HepG2 (cell line): ENCODE data around the gene DRC3. TPM values are rescaled to one million over a fixed set of nuclear protein-coding genes. Genes with fewer than 3 reads are reported as not detected.
A peak's percentile ranks its signal among the peaks of the same experiment; 100 is the strongest.

Source experiments
- ATAC-seq: fragments of 200-7000 bp; cut with Tn5 transposase; 3 replicates; pipeline ENCODE4 v1.9.1; 2020; ENCODE audit warnings: mild to moderate bottlenecking, moderate library complexity
- BruUV-seq: library from RNA; stranded (reverse); fragments of 400-500 nt; replicated peaks from 2 replicates; lab custom pipeline; 2021; lab: Mats Ljungman, UMichigan
- CTCF ChIA-PET: fragments of 300-600 bp; formaldehyde crosslinking; extraction: SDS; loops from one replicate; lab custom pipeline; 2021; ENCODE audit warnings: low total read pairs, inconsistent platforms, low intra/inter-chr PET ratio; lab: Yijun Ruan, JAX
- POLR2A ChIA-PET: fragments of 350-600 bp; sonication (Branson Sonifier 250); formaldehyde crosslinking; loops from one replicate; lab custom pipeline; 2020; ENCODE audit warnings: antibody characterized with exemption, inconsistent platforms; lab: Yijun Ruan, JAX
- DNase-seq: peaks from one replicate; pipeline ENCODE4 v3.0.0-alpha.2; 2015; ENCODE audit warnings: low spot score
- FAIRE-seq: peaks from 3 replicates; lab custom pipeline; 2011; peaks lifted over from hg19 to GRCh38; lab: Jason Lieb, UNC
- H2AFZ ChIP-seq: one replicate; pipeline ENCODE4 v1.6.1; 2011; ENCODE audit warnings: low read length, inconsistent platforms
- H3K27ac ChIP-seq: fragments of 300-600 bp; 3 replicates; pipeline ENCODE4 v1.8.0; 2011; ENCODE audit warnings: mixed run types, mild to moderate bottlenecking, mixed read lengths, low read length, inconsistent platforms; ENCODE audit not compliant: insufficient read depth; ENCODE audit errors: extremely low read length
- H3K27me3 ChIP-seq, 2 experiments: fragments of 200-600 bp in 1 of 2; 2 replicates in 1 of 2; 3 replicates in 1 of 2; pipeline versions ENCODE4 v1.6.0 to v1.8.0; 2011; ENCODE audit warnings: low read length in 2 of 2, mild to moderate bottlenecking in 2 of 2, moderate library complexity in 2 of 2, inconsistent platforms in 1 of 2; ENCODE audit not compliant: insufficient read depth in 2 of 2, control insufficient read depth in 1 of 2
- H3K36me3 ChIP-seq, 2 experiments: fragments of 200-600 bp in 1 of 2; replicated peaks in 1 of 2; 2 replicates in 1 of 2; 3 replicates in 1 of 2; pipeline versions ENCODE4 v1.5.1 to v1.8.0; 2011; ENCODE audit warnings: low read length in 2 of 2, inconsistent platforms in 1 of 2; ENCODE audit not compliant: insufficient read depth in 2 of 2, control insufficient read depth in 1 of 2
- H3K4me1 ChIP-seq: 2 replicates; pipeline ENCODE4 v1.5.1; 2012; ENCODE audit warnings: low read length, inconsistent platforms; ENCODE audit not compliant: insufficient read depth
- H3K4me2 ChIP-seq: 2 replicates; pipeline ENCODE4 v1.6.0; 2011; ENCODE audit warnings: low read depth, low read length, inconsistent platforms
- H3K4me3 ChIP-seq, 3 experiments: fragments of 200-600 bp in 1 of 3; sonication (generic), shearing (Covaris generic) in 1 of 3; replicated peaks in 1 of 3; 2 replicates each; pipeline ENCODE4 v1.5.1; 2011 to 2016; ENCODE audit warnings: low read length in 3 of 3, inconsistent platforms in 2 of 3, low read depth in 2 of 3, mild to moderate bottlenecking in 2 of 3, control low read depth in 1 of 3, mixed read lengths in 1 of 3; ENCODE audit not compliant: insufficient read depth in 1 of 3
- H3K79me2 ChIP-seq: one replicate; pipeline ENCODE4 v1.6.1; 2011; ENCODE audit warnings: low read length, inconsistent platforms; ENCODE audit not compliant: insufficient read depth
- H3K9ac ChIP-seq: 2 replicates; pipeline ENCODE4 v1.6.0; 2011; ENCODE audit warnings: mild to moderate bottlenecking, low read depth, low read length, inconsistent platforms; ENCODE audit not compliant: insufficient read depth
- H3K9me3 ChIP-seq: 2 replicates; pipeline ENCODE4 v1.5.1; 2012; ENCODE audit warnings: mild to moderate bottlenecking, low read length
- H4K20me1 ChIP-seq: 2 replicates; pipeline ENCODE4 v1.6.0; 2011; ENCODE audit warnings: inconsistent platforms, mild to moderate bottlenecking, low read length, moderate library complexity; ENCODE audit not compliant: insufficient read depth
- ATF7 ChIP-seq, 2 experiments: fragments of 450-650 bp in 1 of 2; sonication (generic) in 1 of 2; formaldehyde crosslinking in 1 of 2; IDR thresholded peaks; 2 replicates each; pipeline versions ENCODE4 v1.4.0 to v1.6.1; 2016 to 2020; ENCODE audit warnings: antibody characterized with exemption in 1 of 2, mild to moderate bottlenecking in 1 of 2, missing genetic modification reagents in 1 of 2
- IKZF4 ChIP-seq: sonication (generic); formaldehyde crosslinking; IDR thresholded peaks from 2 replicates; pipeline ENCODE4 v1.5.1; 2020; ENCODE audit warnings: borderline replicate concordance, mild to moderate bottlenecking, low read depth, missing genetic modification reagents; ENCODE audit errors: not compliant biosample characterization
- LCORL ChIP-seq, 2 experiments: fragments of 450-650 bp in 1 of 2; sonication (generic) in 1 of 2; formaldehyde crosslinking in 1 of 2; IDR thresholded peaks; 2 replicates each; pipeline versions ENCODE4 v1.5.0 to v1.6.1; 2017 to 2020; ENCODE audit warnings: antibody characterized with exemption in 1 of 2, missing genetic modification reagents in 1 of 2
- MEIS1 ChIP-seq: sonication (generic); formaldehyde crosslinking; IDR thresholded peaks from 2 replicates; pipeline ENCODE4 v1.9.0; 2021; ENCODE audit warnings: mild to moderate bottlenecking, missing genetic modification reagents, moderate library complexity, borderline replicate concordance
- NFIB ChIP-seq: sonication (generic); formaldehyde crosslinking; IDR thresholded peaks from 2 replicates; pipeline ENCODE4 v1.9.0; 2021; ENCODE audit warnings: missing genetic modification reagents, mild to moderate bottlenecking, borderline replicate concordance
- NKX3-1 ChIP-seq: sonication (generic); formaldehyde crosslinking; IDR thresholded peaks from 2 replicates; pipeline ENCODE4 v1.5.0; 2020; ENCODE audit warnings: missing genetic modification reagents
- PAF1 ChIP-seq: IDR thresholded peaks from 2 replicates; pipeline ENCODE4 v1.6.1; 2016; ENCODE audit warnings: missing genetic modification reagents, missing compliant biosample characterization
- POGZ ChIP-seq: sonication (generic); formaldehyde crosslinking; IDR thresholded peaks from 2 replicates; pipeline ENCODE4 v1.4.0; 2020; ENCODE audit warnings: mild to moderate bottlenecking, missing genetic modification reagents
- POLR2AphosphoS2 ChIP-seq: IDR thresholded peaks from 2 replicates; pipeline ENCODE4 v1.6.1; 2011; ENCODE audit warnings: low read depth, low read length, improper control_type of control experiment
- POLR2AphosphoS5 ChIP-seq: IDR thresholded peaks from 2 replicates; pipeline ENCODE4 v1.6.1; 2012; ENCODE audit warnings: low read depth, low read length
- RBM39 ChIP-seq: fragments of 200-400 bp; formaldehyde crosslinking; IDR thresholded peaks from one replicate; pipeline ENCODE4 v1.6.1; 2018; ENCODE audit warnings: antibody characterized with exemption, mild to moderate bottlenecking, low read depth, low read length; ENCODE audit not compliant: poor library complexity, severe bottlenecking
- SP5 ChIP-seq: IDR thresholded peaks from 2 replicates; pipeline ENCODE4 v1.6.1; 2016; ENCODE audit warnings: low read depth, borderline replicate concordance
- ZBTB3 ChIP-seq: sonication (generic); formaldehyde crosslinking; IDR thresholded peaks from 2 replicates; pipeline ENCODE4 v1.4.0; 2020; ENCODE audit warnings: low read depth, mild to moderate bottlenecking, moderate library complexity, missing genetic modification reagents, borderline replicate concordance
- ZNF337 ChIP-seq: sonication (generic); formaldehyde crosslinking; IDR thresholded peaks from 2 replicates; pipeline ENCODE4 v1.5.1; 2020; ENCODE audit warnings: missing genetic modification reagents, low read depth, mild to moderate bottlenecking, borderline replicate concordance
- ZNF777 ChIP-seq: sonication (generic); formaldehyde crosslinking; IDR thresholded peaks from 2 replicates; pipeline ENCODE4 v1.4.0; 2020; ENCODE audit warnings: missing genetic modification reagents
- WGBS: methylation state at CpG from one replicate; pipeline ENCODE4 v1.1.6; 2017; ENCODE audit warnings: low lambda C conversion rate; 5-methylcytosine and 5-hydroxymethylcytosine counted together
- in situ Hi-C: cut with HindIII; loops from 2 replicates; pipeline ENCODE4 v1.10.0; 2017; ENCODE audit warnings: low pct_unique_long_range_greater_than_20kb; ENCODE audit not compliant: extremely low pct_ligation_motif_present
- intact Hi-C: fragments of 100-400 bp; cut with micrococcal nuclease; formaldehyde crosslinking; loops from one replicate; pipeline ENCODE4 v1.10.0; 2022; ENCODE audit not compliant: unreplicated experiment
- polyA plus RNA-seq, 8 experiments: library from polyadenylated mRNA; depleted of rRNA in 3 of 8; stranded (reverse) in 7 of 8; unstranded in 1 of 8; fragments of >200 nt; fragmentation: Illumina TruSeq in 4 of 8; extraction: Trizol in 4 of 8; gene quantifications; 2 replicates each; pipeline versions ENCODE4 v1.2.1 to v1.2.3, GENCODE V29; 2011 to 2016; ENCODE audit warnings: low read depth in 4 of 8, missing spikeins in 1 of 8, mixed read lengths in 1 of 8; ENCODE audit not compliant: insufficient read depth in 1 of 8
- total RNA-seq, 5 experiments: library from RNA; depleted of rRNA; stranded (reverse); fragments of >200 nt; fragmentation: Illumina TruSeq; extraction: Trizol; gene quantifications; 2 replicates each; pipeline ENCODE4 v1.2.3, GENCODE V29; 2016; ENCODE audit warnings: low read depth in 1 of 5
- TF ChIP-seq, protein P1 (sequence below): sonication (generic); formaldehyde crosslinking; IDR thresholded peaks from 2 replicates; pipeline ENCODE4 v1.5.1; 2020; ENCODE audit warnings: missing genetic modification reagents, mild to moderate bottlenecking, borderline replicate concordance

The DRC3 gene
- total and polyA plus RNA-seq, 2 of the 13 experiments (the other 11 are each of a cell fraction or from before 2014, with no cell fraction given) = 0.53 to 0.87 TPM

DNA sequence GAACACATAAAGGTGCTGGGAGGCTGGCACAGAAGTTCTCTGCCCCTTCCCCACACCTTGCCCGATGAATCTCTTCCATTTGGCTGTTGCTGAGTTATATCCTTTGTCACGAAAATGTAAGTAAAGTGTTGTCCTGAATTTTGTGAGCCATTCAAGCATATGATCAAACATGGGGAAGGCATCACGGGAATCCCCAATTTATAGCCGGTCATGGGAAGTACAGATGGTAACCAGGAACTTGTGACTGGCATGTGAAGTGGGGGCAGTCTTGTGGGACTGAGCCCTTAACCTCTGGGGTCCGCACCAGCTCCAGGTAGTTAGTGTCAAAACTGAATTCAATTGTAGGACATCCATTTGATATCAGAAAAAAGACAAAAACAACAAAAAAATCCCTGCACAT lies 13.7 kb upstream of the DRC3 start:
- Histone ChIP-seq H3K4me1 (peaks cover 29% of the 10 kb centered on the region), H3K4me3 (no peak overlapping the region), H3K9me3 (no peaks in the 10 kb centered on the region), H2AFZ (no peak overlapping the region), H3K27ac (no peak overlapping the region), H3K27me3 (no peaks in the 10 kb centered on the region), H3K36me3 (no peaks in the 10 kb centered on the region), H3K79me2 (no peaks in the 10 kb centered on the region), H3K9ac (no peak overlapping the region), H3K4me2 (peak overlapping the region; percentile 19; the same call in 1 of the 2 replicates), H4K20me1 (no peaks in the 10 kb centered on the region)
- intact Hi-C loops (no loop called here), in situ Hi-C loops (no loop called here)
- TF ChIP-seq POGZ (CRISPR knock-in tag) (no peak), RBM39 (no peak), ZNF337 (CRISPR knock-in tag) (no peak), ZBTB3 (CRISPR knock-in tag) (no peak), NFIB (CRISPR knock-in tag) (no peak), PAF1 (CRISPR knock-in tag) (no peak), ATF7 (IDR thresholded peaks at IDR 0.05) (no peak), ATF7 (CRISPR knock-in tag; IDR thresholded peaks at IDR 0.05) (no peak), POLR2AphosphoS5 (no peak), LCORL (IDR thresholded peaks at IDR 0.05) (no peak), LCORL (CRISPR knock-in tag; IDR thresholded peaks at IDR 0.05) (no peak), ZNF777 (no peak), IKZF4 (CRISPR knock-in tag) (no peak), POLR2AphosphoS2 (no peak), SP5 (no peak), NKX3-1 (CRISPR knock-in tag) (no peak), MEIS1 (CRISPR knock-in tag) (no peak)
- TF ChIP-seq, protein P1, sequence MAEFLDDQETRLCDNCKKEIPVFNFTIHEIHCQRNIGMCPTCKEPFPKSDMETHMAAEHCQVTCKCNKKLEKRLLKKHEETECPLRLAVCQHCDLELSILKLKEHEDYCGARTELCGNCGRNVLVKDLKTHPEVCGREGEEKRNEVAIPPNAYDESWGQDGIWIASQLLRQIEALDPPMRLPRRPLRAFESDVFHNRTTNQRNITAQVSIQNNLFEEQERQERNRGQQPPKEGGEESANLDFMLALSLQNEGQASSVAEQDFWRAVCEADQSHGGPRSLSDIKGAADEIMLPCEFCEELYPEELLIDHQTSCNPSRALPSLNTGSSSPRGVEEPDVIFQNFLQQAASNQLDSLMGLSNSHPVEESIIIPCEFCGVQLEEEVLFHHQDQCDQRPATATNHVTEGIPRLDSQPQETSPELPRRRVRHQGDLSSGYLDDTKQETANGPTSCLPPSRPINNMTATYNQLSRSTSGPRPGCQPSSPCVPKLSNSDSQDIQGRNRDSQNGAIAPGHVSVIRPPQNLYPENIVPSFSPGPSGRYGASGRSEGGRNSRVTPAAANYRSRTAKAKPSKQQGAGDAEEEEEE (CRISPR knock-in tag) = no peak
- ChIA-PET POLR2A (interaction anchor here (1.5 to 1.9 kb wide), 2 partner anchors 15 to 123 kb away, joined by 3 to 4 read pairs; no protein-coding TSS in a partner anchor), CTCF (no interaction called here)
- WGBS = over 99% methylated on average over 5 of the region's 5 CpGs
- ATAC-seq = no peak
- no TSS peak for BruUV-seq
- no peak for FAIRE-seq
- no peak for DNase-seq
